ENCODE results near the gene VPS54.

The VPS54 gene

DNA sequence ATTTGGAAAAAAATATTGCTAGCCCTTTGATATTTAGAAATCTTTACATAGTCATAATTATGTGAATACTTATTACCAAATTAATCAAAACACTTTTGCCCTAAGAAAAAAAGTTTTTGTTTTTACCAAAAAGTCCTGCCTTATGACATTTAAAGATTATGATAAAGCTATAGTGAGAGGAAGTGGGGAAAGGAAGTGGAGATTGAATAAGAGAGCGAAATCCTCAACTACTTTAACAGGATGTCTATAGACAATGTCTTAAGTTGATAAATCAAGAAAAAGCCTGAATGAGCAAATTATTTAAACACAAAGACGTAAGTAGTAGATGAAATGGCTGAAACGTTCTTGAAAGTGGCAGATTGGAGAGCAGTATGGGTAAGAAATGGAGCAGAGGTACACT is 20.9 kb upstream of the VPS54 start:
- TF ChIP-seq TAF1 (IDR thresholded peaks at IDR 0.05; ENCODE audit: borderline replicate concordance, insufficient read depth, low read length) = no peak
- TF ChIP-seq, protein P1, sequence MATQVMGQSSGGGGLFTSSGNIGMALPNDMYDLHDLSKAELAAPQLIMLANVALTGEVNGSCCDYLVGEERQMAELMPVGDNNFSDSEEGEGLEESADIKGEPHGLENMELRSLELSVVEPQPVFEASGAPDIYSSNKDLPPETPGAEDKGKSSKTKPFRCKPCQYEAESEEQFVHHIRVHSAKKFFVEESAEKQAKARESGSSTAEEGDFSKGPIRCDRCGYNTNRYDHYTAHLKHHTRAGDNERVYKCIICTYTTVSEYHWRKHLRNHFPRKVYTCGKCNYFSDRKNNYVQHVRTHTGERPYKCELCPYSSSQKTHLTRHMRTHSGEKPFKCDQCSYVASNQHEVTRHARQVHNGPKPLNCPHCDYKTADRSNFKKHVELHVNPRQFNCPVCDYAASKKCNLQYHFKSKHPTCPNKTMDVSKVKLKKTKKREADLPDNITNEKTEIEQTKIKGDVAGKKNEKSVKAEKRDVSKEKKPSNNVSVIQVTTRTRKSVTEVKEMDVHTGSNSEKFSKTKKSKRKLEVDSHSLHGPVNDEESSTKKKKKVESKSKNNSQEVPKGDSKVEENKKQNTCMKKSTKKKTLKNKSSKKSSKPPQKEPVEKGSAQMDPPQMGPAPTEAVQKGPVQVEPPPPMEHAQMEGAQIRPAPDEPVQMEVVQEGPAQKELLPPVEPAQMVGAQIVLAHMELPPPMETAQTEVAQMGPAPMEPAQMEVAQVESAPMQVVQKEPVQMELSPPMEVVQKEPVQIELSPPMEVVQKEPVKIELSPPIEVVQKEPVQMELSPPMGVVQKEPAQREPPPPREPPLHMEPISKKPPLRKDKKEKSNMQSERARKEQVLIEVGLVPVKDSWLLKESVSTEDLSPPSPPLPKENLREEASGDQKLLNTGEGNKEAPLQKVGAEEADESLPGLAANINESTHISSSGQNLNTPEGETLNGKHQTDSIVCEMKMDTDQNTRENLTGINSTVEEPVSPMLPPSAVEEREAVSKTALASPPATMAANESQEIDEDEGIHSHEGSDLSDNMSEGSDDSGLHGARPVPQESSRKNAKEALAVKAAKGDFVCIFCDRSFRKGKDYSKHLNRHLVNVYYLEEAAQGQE (IDR thresholded peaks at IDR 0.05; ENCODE audit: insufficient read depth in 1 of 2, low read depth in 2 of 2, low read length in 2 of 2) = no peak
- TF ChIP-seq SIN3A (IDR thresholded peaks at IDR 0.05; ENCODE audit: borderline replicate concordance, insufficient read depth, low read length) = no peak
- TF ChIP-seq POLR2AphosphoS5 (IDR thresholded peaks at IDR 0.05; ENCODE audit: low read depth, low read length) = no peak
- no peak for TF ChIP-seq FOXP2 (optimal IDR thresholded peaks at IDR 0.05; ENCODE audit: borderline replicate concordance, extremely low read depth, extremely low read length, insufficient read depth)

- no peak for TF ChIP-seq POLR2AphosphoS5 (IDR thresholded peaks at IDR 0.05; ENCODE audit: low read depth, low read length)
- no peak for TF ChIP-seq TAF1 (IDR thresholded peaks at IDR 0.05; ENCODE audit: borderline replicate concordance, insufficient read depth, low read length)
These were observed 16.9 kb upstream of the VPS54 start for GRCh38 chr2:64036034-64036705.

GRCh38 chr2:64035072-64035942 is 16.1 kb upstream of the VPS54 start:
- TF ChIP-seq, protein P1 (IDR thresholded peaks at IDR 0.05; ENCODE audit: insufficient read depth in 1 of 2, low read depth in 2 of 2, low read length in 2 of 2) = no peak
- no peak for TF ChIP-seq SIN3A (IDR thresholded peaks at IDR 0.05; ENCODE audit: borderline replicate concordance, insufficient read depth, low read length)
- TF ChIP-seq POLR2AphosphoS5 (IDR thresholded peaks at IDR 0.05; ENCODE audit: low read depth, low read length) = no peak
- TF ChIP-seq TAF1 (IDR thresholded peaks at IDR 0.05; ENCODE audit: borderline replicate concordance, insufficient read depth, low read length) = no peak
- TF ChIP-seq FOXP2 (optimal IDR thresholded peaks at IDR 0.05; ENCODE audit: borderline replicate concordance, extremely low read depth, extremely low read length, insufficient read depth) = no peak

GRCh38 chr2:64029116-64029665 is 10.0 kb upstream of the VPS54 start:
- no peak for TF ChIP-seq SIN3A (IDR thresholded peaks at IDR 0.05; ENCODE audit: borderline replicate concordance, insufficient read depth, low read length)
- no peak for TF ChIP-seq POLR2AphosphoS5 (IDR thresholded peaks at IDR 0.05; ENCODE audit: low read depth, low read length)
- TF ChIP-seq, protein P1 (IDR thresholded peaks at IDR 0.05; ENCODE audit: insufficient read depth in 1 of 2, low read depth in 2 of 2, low read length in 2 of 2) = no peak
- TF ChIP-seq TAF1 (IDR thresholded peaks at IDR 0.05; ENCODE audit: borderline replicate concordance, insufficient read depth, low read length) = no peak
- TF ChIP-seq FOXP2 (optimal IDR thresholded peaks at IDR 0.05; ENCODE audit: borderline replicate concordance, extremely low read depth, extremely low read length, insufficient read depth) = no peak

GRCh38 chr2:64025741-64026140 is 6.5 kb upstream of the VPS54 start:
- no peak for TF ChIP-seq SIN3A (IDR thresholded peaks at IDR 0.05; ENCODE audit: borderline replicate concordance, insufficient read depth, low read length)
- no peak for TF ChIP-seq POLR2AphosphoS5 (IDR thresholded peaks at IDR 0.05; ENCODE audit: low read depth, low read length)
- TF ChIP-seq, protein P1 (IDR thresholded peaks at IDR 0.05; ENCODE audit: insufficient read depth in 1 of 2, low read depth in 2 of 2, low read length in 2 of 2) = no peak
- TF ChIP-seq FOXP2 (optimal IDR thresholded peaks at IDR 0.05; ENCODE audit: borderline replicate concordance, extremely low read depth, extremely low read length, insufficient read depth) = no peak
- TF ChIP-seq TAF1 (IDR thresholded peaks at IDR 0.05; ENCODE audit: borderline replicate concordance, insufficient read depth, low read length) = no peak
